ENCODE measurements around the gene MITF.

MITF gene

DNA sequence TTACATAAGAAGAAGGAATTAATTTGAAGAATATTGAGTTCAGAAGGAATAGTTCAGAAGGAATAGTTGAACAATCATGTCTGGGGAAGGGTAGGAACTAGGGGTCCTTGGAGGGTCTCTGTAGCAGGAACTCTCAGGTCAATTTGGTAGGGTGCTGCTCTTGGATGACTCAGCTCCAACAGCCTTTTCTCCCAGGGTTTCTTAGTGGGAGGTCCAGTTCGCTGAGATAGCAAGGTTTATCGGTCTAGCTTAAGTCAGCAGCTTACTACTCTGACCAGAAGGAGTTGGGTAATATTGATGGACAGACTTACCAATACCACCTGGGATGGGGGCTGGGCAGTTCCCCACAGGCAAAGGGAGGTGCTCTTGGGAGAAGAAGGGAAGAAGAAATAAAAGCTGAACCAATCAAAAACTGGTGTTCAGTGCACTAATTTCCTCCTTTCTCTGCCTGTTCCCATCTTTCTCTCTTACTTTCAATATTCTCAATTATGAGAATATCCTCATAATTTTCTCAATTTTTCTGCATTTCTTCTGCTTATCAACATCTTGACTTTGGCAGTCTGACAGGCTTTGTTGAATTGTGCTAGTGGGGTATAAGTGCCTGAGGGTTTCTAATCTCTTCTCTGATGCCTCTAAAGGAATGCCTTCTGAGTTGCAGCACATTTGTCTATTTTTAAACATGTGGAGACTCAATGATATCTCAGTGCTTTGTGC lies 14.4 kb upstream of the MITF start:
- H3K27me3 ChIP-seq (replicated peaks; ENCODE audit: control insufficient read depth, insufficient read depth, low read length, poor library complexity, severe bottlenecking): no peaks in the 10 kb centered on the region
- no peaks in the 10 kb centered on the region for H3K4me1 ChIP-seq (ENCODE audit: control insufficient read depth, insufficient read depth, low read length, poor library complexity, severe bottlenecking)
- H3K27ac ChIP-seq (ENCODE audit: insufficient read depth, low read length, poor library complexity, severe bottlenecking): no peak overlapping the region
- H3K4me3 ChIP-seq (ENCODE audit: insufficient read depth, low read depth, low read length, poor library complexity, severe bottlenecking): no peak overlapping the region
- H3K36me3 ChIP-seq (ENCODE audit: control insufficient read depth, insufficient read depth, low read length): no peaks in the 10 kb centered on the region
- no peak for DNase-seq
- H3K9me3 ChIP-seq (ENCODE audit: control insufficient read depth, low read length): no peaks in the 10 kb centered on the region

DNA sequence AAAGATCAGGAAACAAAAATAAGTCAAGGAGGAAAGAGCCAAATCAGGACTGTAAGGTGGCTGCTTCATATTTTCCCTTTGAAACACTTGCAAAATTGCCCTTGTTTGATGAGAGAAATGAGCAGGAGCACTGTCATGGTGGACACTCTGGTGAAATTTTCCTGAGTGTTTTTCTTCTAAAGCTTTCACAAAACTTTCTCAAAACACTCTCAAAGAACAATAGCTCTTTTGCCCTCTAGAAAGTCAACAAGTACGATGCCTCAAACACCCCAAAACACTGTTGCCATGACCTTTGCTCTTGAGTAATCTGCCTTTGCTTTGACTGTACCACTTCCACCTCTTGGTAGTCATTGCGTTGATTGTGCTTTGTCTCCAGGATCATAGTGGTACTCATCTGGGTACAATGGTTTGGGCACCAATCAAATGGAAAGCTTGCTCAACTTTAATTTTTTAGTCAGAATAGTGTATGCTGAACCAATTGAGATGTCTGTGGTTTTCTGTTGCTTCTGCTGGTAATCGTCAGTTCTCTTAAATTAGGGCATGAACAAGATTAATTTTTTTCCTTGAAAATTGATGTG lies 13.2 kb upstream of the MITF start:
- Histone ChIP-seq H3K27ac (ENCODE audit: insufficient read depth, low read length, poor library complexity, severe bottlenecking) (no peak overlapping the region), H3K27me3 (replicated peaks; ENCODE audit: control insufficient read depth, insufficient read depth, low read length, poor library complexity, severe bottlenecking) (no peaks in the 10 kb centered on the region), H3K9me3 (ENCODE audit: control insufficient read depth, low read length) (no peaks in the 10 kb centered on the region), H3K36me3 (ENCODE audit: control insufficient read depth, insufficient read depth, low read length) (no peaks in the 10 kb centered on the region), H3K4me1 (ENCODE audit: control insufficient read depth, insufficient read depth, low read length, poor library complexity, severe bottlenecking) (no peaks in the 10 kb centered on the region), H3K4me3 (ENCODE audit: insufficient read depth, low read depth, low read length, poor library complexity, severe bottlenecking) (no peak overlapping the region)
- DNase-seq: no peak

DNA sequence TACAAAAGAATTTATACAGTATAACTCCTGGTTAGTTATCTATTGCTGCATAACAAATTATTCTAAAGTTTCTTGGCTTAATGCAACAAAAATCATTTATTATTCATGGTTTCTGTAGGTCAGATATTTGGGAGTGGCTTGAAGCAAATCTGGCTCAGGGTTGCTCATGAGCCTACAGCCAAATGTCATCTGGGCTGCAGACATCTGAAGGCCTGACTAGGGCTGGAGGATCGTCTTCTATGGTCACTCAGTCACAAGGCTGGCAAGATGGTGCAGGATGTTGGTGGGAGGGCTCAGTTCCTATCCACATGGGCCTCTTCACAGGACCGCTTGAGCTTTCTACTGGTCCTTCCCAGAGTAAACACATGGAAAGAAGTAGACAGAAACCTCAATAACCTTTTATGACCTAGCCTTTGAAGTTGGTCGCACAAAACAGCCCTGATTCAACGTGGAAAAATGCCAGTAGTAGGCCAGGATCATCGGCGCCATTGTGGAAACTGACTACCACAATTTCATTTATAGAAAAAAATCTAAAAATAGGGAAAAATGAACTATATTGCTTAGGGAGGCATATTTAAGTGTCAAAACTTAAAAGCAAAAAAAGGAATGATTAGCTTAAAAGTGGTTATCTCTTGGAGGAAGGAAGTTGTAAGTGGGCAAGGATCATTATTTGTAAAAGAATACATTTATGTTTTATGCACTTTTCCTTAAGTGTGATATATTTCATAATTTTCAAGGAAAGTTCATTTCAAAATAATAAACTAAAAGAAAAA lies 9.9 kb upstream of the MITF start:
- Histone ChIP-seq H3K4me3 (ENCODE audit: insufficient read depth, low read depth, low read length, poor library complexity, severe bottlenecking) (no peak overlapping the region), H3K27ac (ENCODE audit: insufficient read depth, low read length, poor library complexity, severe bottlenecking) (no peak overlapping the region), H3K36me3 (ENCODE audit: control insufficient read depth, insufficient read depth, low read length) (no peaks in the 10 kb centered on the region), H3K4me1 (ENCODE audit: control insufficient read depth, insufficient read depth, low read length, poor library complexity, severe bottlenecking) (no peaks in the 10 kb centered on the region), H3K27me3 (replicated peaks; ENCODE audit: control insufficient read depth, insufficient read depth, low read length, poor library complexity, severe bottlenecking) (no peaks in the 10 kb centered on the region), H3K9me3 (ENCODE audit: control insufficient read depth, low read length) (no peaks in the 10 kb centered on the region)
- no peak for DNase-seq

DNA sequence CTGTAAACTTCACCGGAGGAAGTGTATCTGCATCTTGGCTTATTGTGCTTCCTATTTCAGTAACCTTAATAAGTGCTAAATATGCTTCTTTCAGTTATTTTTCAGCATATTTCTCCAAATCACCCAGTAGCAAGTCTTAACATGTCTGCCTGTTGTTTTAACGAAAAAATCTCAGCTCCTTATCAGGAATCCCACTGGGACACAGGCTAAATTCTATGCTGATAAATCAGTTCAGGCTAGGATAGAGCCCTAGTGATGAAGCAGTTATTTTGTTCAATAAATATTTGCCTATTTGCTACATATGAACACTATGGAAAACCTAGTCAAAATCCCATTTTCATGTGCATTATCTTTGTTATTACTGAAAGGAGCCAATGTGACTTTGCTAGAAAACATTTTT lies 8.2 kb upstream of the MITF start:
- no peaks in the 10 kb centered on the region for H3K27me3 ChIP-seq (replicated peaks; ENCODE audit: control insufficient read depth, insufficient read depth, low read length, poor library complexity, severe bottlenecking)
- DNase-seq: no peak

DNA sequence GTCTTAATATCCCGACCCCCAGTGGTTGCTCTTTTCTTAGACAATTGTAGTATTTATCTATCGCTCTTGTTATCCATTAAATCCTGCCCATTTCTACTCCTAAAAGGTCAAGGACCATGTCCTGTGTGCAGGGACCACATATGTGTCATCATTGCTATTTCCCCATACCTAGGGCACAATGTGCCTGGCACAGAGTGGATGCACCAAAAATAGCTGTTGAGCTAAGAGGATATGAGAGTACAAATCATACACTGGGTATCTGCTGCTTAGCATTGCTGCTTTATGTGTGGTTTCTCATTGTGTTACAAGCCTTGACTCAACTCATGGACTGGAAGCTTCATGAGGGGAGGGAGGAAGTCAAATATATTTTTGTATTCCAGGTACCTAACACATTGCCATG lies 3.4 kb upstream of the MITF start:
- Histone ChIP-seq H3K36me3 (ENCODE audit: control insufficient read depth, insufficient read depth, low read length) (no peaks in the 10 kb centered on the region), H3K9me3 (ENCODE audit: control insufficient read depth, low read length) (no peaks in the 10 kb centered on the region), H3K27me3 (replicated peaks; ENCODE audit: control insufficient read depth, insufficient read depth, low read length, poor library complexity, severe bottlenecking) (peaks cover 4% of the 10 kb centered on the region), H3K4me3 (ENCODE audit: insufficient read depth, low read depth, low read length, poor library complexity, severe bottlenecking) (no peak overlapping the region), H3K27ac (ENCODE audit: insufficient read depth, low read length, poor library complexity, severe bottlenecking) (no peak overlapping the region), H3K4me1 (ENCODE audit: control insufficient read depth, insufficient read depth, low read length, poor library complexity, severe bottlenecking) (no peaks in the 10 kb centered on the region)
- no peak for DNase-seq

More for the DNA sequence above, 8.2 kb upstream of the MITF start:
- no peak overlapping the region for H3K4me3 ChIP-seq (ENCODE audit: insufficient read depth, low read depth, low read length, poor library complexity, severe bottlenecking)
- no peaks in the 10 kb centered on the region for H3K4me1 ChIP-seq (ENCODE audit: control insufficient read depth, insufficient read depth, low read length, poor library complexity, severe bottlenecking)
- no peaks in the 10 kb centered on the region for H3K36me3 ChIP-seq (ENCODE audit: control insufficient read depth, insufficient read depth, low read length)
- no peak overlapping the region for H3K27ac ChIP-seq (ENCODE audit: insufficient read depth, low read length, poor library complexity, severe bottlenecking)
- H3K9me3 ChIP-seq (ENCODE audit: control insufficient read depth, low read length): no peaks in the 10 kb centered on the region

DNA sequence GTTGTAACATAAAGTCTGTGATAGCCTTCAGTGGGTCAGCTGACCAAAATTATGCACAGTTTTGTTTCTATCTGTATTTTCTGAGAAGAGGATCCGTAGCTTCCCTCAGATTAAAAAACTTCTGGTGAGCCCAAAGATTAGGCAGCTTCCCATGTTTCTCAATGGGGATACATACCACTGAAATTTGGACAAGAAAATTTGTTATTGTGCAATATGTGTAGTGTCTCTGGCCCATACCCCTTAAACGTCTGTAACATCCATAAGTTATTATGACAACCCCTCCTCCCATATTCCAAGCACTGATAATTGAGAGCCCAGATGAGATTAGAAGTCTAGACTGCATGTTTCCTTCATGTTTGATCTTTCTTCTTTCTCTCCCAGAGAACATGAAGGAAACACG lies 1.9 kb upstream of the MITF start:
- Histone ChIP-seq H3K9me3 (ENCODE audit: control insufficient read depth, low read length) (no peaks in the 10 kb centered on the region), H3K27me3 (replicated peaks; ENCODE audit: control insufficient read depth, insufficient read depth, low read length, poor library complexity, severe bottlenecking) (peaks cover 4% of the 10 kb centered on the region)
- DNase-seq: no peak

DNA sequence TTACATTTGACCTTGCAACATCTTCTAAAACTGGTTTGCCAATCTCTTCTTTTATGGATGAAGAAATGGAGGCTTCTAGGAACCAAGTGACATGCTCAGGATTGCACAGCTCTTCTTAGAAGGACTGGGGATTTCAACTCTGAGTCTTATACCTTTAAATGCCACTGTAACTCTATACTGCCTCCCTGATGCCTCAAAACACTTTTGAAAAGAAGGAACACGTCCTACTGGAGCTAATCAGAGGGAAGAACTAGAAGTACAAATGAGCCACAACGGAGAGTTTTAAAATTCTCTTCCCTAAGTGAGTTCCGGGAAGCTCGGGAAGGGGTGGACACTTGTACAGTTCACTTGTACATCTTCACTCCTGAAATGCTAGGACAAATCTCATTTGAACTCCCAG lies 949 bp upstream of the MITF start:
- H3K27me3 ChIP-seq (replicated peaks; ENCODE audit: control insufficient read depth, insufficient read depth, low read length, poor library complexity, severe bottlenecking): peaks cover 4% of the 10 kb centered on the region
- no peak overlapping the region for H3K4me3 ChIP-seq (ENCODE audit: insufficient read depth, low read depth, low read length, poor library complexity, severe bottlenecking)
- H3K4me1 ChIP-seq (ENCODE audit: control insufficient read depth, insufficient read depth, low read length, poor library complexity, severe bottlenecking): no peaks in the 10 kb centered on the region
- no peak for DNase-seq
- no peaks in the 10 kb centered on the region for H3K9me3 ChIP-seq (ENCODE audit: control insufficient read depth, low read length)
- no peak overlapping the region for H3K27ac ChIP-seq (ENCODE audit: insufficient read depth, low read length, poor library complexity, severe bottlenecking)
- H3K36me3 ChIP-seq (ENCODE audit: control insufficient read depth, insufficient read depth, low read length): no peaks in the 10 kb centered on the region

More for the DNA sequence above, 1.9 kb upstream of the MITF start:
- Histone ChIP-seq H3K36me3 (ENCODE audit: control insufficient read depth, insufficient read depth, low read length) (no peaks in the 10 kb centered on the region), H3K4me3 (ENCODE audit: insufficient read depth, low read depth, low read length, poor library complexity, severe bottlenecking) (no peak overlapping the region), H3K4me1 (ENCODE audit: control insufficient read depth, insufficient read depth, low read length, poor library complexity, severe bottlenecking) (no peaks in the 10 kb centered on the region), H3K27ac (ENCODE audit: insufficient read depth, low read length, poor library complexity, severe bottlenecking) (no peak overlapping the region)

DNA sequence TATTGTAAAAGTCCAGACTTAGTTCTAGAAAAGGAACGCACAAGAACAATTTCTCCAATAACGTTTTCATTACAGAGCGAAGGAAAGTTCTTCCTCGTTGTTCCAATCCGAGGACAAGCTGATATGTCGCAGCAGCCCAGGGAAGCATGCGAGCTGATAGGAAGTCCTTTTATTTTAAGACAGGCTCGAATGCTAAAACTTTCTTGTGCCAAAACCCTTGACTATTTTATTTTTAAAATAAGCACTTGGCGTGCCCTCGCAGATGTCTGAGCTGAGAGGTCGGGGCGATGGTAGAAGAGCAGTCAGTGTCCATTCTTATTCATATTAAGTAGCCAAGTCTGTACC lies 433 bp upstream of the MITF start:
- peaks cover 4% of the 10 kb centered on the region for H3K27me3 ChIP-seq (replicated peaks; ENCODE audit: control insufficient read depth, insufficient read depth, low read length, poor library complexity, severe bottlenecking)
- no peak overlapping the region for H3K4me3 ChIP-seq (ENCODE audit: insufficient read depth, low read depth, low read length, poor library complexity, severe bottlenecking)
- no peaks in the 10 kb centered on the region for H3K36me3 ChIP-seq (ENCODE audit: control insufficient read depth, insufficient read depth, low read length)
- H3K4me1 ChIP-seq (ENCODE audit: control insufficient read depth, insufficient read depth, low read length, poor library complexity, severe bottlenecking): no peaks in the 10 kb centered on the region
- no peaks in the 10 kb centered on the region for H3K9me3 ChIP-seq (ENCODE audit: control insufficient read depth, low read length)
- H3K27ac ChIP-seq (ENCODE audit: insufficient read depth, low read length, poor library complexity, severe bottlenecking): no peak overlapping the region
- DNase-seq: no peak

DNA sequence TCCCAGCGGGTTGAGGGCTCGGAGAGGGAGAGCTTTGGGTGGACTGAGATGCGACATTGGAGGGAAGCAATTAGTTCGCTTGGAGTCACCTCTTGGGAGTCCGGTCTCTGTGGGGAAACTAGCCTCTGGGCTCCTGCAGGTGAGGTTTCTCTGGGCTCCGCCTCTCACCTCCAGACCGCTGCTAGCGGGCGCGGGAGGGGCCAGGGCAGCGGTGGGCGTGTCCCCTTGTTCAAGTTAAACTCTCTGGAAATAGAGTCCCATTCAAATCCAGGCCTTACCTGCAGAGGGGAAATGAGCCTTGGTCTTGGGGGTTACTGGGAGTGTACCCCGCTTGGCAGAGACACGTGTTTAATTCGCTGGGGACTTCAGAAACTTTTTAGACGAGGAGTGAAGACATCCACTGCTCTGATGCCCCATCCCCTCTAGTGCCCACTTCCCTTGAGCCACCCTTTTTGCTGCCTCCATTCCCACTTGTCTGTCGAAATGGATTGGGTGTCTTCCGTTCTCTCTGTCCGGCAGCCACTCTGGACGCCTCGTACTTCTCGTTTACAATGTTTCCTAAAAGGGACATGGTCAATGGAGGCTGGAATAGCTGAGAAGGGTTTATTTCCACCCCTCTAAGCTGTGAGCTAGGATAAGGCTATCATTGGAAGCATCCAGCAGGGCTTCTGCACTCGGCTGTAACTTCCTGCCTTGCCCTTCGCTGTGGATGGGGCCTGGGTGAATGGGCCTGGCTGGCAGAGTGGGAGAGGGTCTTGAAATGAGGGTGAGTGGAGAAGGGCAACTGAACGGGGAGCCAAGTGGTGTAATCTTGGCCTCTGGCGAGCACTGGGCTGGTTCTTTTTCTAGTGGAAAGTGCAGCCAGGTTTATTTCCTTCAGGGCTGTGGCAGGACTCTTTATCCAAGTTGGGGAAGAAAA lies 1.1 kb downstream of the MITF start:
- no peak for DNase-seq
- no peak overlapping the region for H3K4me3 ChIP-seq (ENCODE audit: insufficient read depth, low read depth, low read length, poor library complexity, severe bottlenecking)
- no peaks in the 10 kb centered on the region for H3K4me1 ChIP-seq (ENCODE audit: control insufficient read depth, insufficient read depth, low read length, poor library complexity, severe bottlenecking)
- no peaks in the 10 kb centered on the region for H3K9me3 ChIP-seq (ENCODE audit: control insufficient read depth, low read length)
- H3K27me3 ChIP-seq (replicated peaks; ENCODE audit: control insufficient read depth, insufficient read depth, low read length, poor library complexity, severe bottlenecking): peaks cover 4% of the 10 kb centered on the region
- H3K27ac ChIP-seq (ENCODE audit: insufficient read depth, low read length, poor library complexity, severe bottlenecking): no peak overlapping the region
- H3K36me3 ChIP-seq (ENCODE audit: control insufficient read depth, insufficient read depth, low read length): no peaks in the 10 kb centered on the region

Data from effector memory CD4-positive, alpha-beta T cell (primary cell).